T-helper 2 cell treated with Interferon-gamma antibody and Interleukin-4, amounts not matched to agents 100 ng/mL and 5 ng/mL, for 36 hours (primary cell): Measurements from ENCODE around the gene ATXN10. TPM values are rescaled to one million over a fixed set of nuclear protein-coding genes. Genes with fewer than 3 reads are reported as not detected.
"Not testable (repeated sequence)": the region's sequence is repeated elsewhere in the genome, so short reads cannot be mapped to it uniquely, and the experiment has no call there.

Experiments
- intact Hi-C: fragments of 100-400 bp; cut with micrococcal nuclease; formaldehyde crosslinking; loops from one replicate; pipeline ENCODE4 v1.15.1; 2023
- total RNA-seq: library from RNA; stranded (reverse); gene quantifications from 2 replicates; pipeline ENCODE4 v1.2.3, GENCODE V29; 2022

The ATXN10 gene, protein sequence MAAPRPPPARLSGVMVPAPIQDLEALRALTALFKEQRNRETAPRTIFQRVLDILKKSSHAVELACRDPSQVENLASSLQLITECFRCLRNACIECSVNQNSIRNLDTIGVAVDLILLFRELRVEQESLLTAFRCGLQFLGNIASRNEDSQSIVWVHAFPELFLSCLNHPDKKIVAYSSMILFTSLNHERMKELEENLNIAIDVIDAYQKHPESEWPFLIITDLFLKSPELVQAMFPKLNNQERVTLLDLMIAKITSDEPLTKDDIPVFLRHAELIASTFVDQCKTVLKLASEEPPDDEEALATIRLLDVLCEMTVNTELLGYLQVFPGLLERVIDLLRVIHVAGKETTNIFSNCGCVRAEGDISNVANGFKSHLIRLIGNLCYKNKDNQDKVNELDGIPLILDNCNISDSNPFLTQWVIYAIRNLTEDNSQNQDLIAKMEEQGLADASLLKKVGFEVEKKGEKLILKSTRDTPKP
- 104 and 106 TPM in 2 replicates for total RNA-seq

DNA sequence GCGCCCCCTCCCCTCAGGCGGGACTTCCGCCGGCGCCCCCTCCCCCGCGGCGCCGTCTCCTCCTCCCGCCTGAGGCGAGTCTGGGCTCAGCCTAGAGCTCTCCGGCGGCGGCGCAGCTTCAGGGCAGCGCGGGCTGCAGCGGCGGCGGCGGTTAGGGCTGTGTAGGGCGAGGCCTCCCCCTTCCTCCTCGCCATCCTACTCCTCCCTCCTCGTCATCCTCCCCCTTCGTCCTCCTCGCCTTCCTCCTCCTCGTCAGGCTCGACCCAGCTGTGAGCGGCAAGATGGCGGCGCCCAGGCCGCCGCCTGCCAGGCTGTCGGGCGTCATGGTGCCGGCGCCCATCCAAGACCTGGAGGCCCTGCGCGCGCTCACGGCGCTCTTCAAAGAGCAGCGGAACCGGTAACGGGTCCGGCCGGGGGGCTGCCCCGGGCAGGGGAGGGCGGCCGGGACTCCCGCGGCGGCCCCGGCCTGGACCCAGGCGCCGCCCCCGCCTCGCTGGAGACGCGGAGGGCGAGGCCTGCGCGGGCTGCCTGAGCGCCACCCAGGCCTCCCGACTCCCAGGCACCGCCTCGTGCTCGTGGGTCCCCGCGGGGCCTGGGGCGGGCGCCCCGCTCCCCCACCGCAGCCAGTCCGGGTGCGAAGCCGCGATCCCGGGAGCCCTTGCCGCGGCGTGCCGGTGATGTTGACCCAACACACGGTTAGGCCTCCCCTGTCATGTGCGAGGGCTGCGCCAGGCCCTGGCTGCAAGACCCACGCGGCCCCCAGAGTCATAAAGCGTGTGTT is at the start of gene ATXN10:
Gene ATXN10 (plus strand): TSS at position 52 of the 781 bp plus-strand sequence. CDS start 230 bp downstream, at position 282.
- intact Hi-C loops: no loop called here

DNA sequence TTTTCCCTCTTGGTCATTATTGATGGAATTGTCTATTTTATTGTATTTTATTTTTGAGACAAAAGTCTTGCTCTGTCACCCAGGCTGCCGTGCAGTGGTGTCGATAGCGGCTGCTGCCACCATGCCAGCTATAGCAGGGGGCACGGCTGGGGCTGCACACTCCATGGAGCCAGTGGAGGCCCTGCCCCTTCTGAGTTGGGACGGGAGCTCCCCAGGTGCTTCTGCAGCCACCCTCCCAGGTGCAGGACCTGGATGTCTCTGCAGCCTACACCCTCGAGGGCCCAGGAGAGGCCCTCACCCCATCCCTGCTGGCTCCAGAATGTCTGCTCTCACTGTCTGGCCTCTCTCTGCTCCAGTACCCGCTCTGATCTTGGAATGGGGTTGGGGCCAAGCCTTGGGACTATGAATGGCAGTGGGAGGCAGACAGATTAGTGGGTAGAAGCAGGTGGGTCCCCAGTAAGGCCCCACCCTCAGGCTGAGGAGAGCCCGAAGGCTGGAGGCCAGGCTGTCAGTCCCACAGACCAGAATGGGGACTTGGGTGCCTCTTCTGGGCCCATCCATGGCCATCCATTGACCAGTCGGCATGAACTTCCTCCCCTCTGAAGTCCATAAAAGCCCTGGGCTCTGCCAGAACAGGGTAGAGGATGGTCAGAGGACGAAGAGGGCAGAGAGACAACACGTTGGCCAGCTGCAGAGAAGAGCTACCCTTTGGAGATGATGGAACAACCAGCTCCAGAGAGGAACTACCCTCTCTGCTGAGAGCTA is 49.6 kb upstream of the ATXN10 start:
- intact Hi-C loops: no loop called here

DNA sequence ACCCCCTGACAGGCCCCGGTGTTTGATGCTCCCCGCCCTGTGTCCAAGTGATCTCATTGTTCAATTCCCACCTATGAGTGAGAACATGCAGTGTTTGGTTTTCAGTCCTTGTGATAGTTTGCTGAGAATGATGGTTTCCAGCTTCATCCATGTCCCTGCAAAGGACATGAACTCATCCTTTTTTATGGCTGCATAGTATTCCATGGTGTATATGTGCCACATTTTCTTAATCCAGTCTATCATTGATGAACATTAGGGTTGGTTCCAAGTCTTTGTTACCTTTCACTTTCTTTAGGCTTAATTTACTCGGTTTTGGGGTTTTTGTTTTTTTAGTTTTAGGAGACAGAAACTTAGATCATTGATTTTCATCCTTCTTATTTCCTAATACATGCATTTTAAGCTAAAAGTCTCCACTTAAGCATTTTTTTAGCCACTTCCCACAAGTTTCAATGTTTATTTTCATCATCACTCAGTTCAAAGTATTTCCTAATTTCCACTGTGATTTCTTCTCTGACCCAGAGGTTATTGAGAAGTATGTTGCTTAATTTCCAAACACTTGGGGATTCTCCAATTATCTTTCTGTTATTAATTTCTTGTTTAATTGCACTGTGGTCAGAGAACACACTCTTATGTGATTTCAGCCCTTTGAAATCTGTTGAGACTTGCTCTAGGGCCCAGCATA is 48.0 kb upstream of the ATXN10 start:
- intact Hi-C loops: not testable (repeated sequence)

DNA sequence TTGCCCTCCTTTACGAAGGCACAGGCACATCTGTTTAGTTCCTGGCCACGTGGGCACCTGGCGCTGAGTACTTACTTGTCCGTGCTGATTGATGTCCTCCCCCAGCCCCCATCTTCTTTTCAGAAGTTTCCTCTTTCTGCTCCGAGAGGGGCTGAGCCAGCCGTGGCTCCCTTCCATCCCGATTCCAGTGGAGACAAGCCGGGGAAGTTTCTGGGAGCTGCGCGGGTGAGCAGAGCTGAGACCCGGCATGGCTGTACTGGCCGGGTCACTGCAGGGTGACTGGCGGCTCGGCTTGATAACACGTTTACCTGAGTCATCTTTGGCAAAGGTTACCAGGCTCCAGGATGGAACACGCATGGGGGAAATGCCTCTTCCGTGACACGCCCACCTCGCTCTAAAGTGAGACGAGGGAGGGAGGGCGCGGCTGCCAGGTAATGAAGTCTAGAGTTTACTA is 45.4 kb upstream of the ATXN10 start:
- intact Hi-C loops: no loop called here

DNA sequence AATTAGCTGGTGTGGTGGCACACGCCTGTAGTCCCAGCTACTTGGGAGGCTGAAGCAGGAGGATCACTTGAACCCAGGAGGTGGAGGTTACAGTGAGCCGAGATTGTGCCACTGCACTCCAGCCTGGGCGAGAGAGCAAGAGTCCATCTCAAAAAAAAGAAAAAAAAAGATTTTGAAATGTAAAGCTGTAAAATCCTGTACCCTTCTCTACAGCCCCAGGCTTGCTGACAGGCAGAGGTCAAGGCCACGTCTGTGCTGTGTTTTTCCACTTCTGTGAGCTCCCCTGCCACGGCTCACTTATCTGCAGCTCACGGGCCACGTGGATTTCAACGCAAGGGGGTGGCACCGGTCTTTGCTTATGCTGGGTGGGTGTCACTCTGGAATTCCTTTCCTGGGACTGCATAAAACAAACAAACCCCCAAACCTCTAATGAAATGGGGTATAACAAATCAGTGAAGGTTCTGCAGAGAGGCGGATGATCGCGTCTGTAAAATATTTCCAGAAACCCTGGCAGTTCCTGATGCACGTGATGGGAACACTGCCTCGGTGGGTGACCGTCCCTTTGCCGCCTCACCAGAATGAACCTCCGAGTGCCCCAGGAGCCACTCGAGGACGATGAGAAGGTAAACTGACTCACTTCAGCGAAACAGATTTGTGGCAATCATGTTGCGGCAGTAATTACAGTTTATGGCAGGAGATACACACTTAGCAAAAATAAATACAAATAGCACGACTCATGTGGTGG is 44.0 kb upstream of the ATXN10 start:
- intact Hi-C loops: no loop called here

DNA sequence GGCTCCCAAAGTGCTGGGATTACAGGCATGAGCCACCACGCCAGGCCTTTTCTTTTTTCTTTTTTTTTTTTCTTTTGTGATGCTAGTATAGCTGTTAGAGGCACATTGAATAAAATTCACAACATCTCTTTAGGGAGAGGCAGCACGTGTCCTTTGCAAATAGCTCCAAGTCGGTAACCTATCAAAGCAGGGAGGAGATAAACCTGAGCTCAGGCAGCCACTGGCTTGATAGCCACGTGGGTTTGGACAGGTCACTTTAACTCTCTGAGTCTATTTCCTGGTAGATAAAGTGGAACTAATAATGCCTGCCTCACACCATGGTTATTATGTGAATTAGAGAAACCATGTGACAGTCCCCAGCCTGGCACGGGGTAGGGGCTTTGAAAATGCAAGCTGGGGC is 43.1 kb upstream of the ATXN10 start:
- intact Hi-C loops: no loop called here

DNA sequence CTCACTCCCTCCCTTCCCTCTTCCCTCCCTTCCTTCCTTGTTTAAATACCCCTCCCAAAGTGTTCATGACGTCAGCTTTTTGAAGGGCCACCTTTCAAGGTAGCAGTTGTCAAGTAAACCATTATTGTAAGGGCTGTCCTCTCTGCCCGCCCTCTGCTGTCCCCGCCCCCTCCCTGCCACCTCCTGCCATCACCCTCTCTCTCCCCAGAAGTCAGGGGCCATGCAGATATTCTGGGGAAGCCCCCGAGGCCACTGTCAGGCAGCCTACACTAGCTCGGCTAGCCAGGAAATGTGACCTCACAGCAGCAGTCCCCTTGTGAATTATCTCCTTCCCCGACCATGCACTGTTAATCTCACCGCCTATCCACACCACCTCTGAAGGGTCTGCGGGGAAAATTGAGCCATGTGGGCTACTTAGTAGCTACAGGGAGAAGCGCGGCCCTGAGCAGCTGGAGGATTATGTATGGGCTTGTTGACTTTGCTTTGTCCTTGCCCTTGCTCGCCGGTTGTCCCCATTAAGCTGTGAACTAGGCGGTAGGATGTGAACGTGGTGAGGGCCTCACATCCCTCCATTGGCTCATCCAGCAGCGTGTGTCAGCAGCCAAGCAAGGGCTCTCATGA is 42.1 kb upstream of the ATXN10 start:
- intact Hi-C loops: no loop called here

DNA sequence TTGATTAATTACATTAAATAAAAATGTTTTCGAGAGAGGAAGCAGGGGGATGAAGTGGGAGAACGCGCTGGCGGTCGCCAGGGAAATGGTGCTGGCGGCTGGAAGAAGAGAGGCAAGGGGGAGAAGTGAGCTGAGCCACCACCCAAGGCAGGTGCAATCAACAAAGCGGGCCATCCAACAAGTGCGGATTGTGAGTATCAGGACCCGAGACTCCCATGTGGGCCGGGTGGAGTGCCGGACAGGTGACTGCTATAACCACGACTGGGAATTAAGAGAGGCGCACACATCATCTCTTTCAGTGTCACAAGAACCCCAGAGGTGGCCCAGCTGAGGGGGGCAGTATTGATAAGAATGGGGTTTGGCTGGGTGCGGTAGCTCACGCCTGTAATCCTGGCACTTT is 41.2 kb upstream of the ATXN10 start:
- intact Hi-C loops: no loop called here

DNA sequence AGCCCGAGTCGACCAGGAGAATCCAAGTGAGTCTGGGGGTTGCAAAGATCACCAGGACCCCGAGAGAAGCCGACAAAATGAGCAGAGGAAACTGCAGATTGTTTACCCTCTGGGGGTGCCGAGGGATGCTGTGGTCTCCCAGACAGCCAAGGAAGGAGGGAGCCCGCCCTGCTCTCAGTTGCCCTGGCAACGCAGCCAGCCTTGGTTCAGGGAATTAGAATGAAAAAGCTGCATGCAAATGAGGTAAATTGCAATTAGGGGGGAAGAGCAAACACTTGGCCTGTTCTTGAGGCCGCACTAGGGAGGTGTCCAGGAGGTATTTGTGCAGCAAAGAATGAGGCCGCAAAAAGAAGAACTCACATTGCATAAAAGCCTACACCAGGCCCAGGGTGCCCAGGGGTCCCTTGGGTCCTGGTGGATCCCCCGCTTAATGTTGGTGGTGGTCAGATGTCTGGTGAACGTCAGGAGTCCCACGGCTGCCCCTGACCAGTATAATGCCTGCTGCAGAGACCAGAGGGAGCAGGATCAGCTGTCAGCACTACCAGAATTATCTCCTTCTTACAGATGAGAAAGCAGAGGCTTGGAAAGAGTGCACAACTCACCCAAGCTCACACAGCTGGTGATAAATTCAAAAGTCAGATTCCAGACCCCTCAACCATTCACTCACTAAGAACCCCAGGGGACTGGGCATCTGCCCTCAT is 40.3 kb upstream of the ATXN10 start:
- intact Hi-C loops: no loop called here

DNA sequence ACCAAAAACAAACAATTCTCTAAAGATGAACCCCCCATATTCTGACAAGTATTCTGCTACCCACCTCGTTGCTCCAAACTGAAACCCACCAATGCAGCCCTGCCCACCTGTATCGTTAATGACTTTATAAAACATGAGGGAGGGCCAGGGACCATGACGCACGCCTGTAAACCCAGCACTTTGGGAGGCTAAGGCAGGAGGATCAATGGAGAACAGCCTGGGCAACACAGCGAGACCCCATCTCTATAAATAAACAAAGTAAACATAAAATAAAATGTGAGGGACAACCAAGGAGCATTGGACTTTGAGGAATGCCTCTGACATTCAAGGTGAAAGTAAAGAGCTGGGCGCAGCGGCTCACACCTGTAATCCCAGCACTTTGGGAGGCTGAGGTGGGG is 39.8 kb upstream of the ATXN10 start:
- intact Hi-C loops: no loop called here

DNA sequence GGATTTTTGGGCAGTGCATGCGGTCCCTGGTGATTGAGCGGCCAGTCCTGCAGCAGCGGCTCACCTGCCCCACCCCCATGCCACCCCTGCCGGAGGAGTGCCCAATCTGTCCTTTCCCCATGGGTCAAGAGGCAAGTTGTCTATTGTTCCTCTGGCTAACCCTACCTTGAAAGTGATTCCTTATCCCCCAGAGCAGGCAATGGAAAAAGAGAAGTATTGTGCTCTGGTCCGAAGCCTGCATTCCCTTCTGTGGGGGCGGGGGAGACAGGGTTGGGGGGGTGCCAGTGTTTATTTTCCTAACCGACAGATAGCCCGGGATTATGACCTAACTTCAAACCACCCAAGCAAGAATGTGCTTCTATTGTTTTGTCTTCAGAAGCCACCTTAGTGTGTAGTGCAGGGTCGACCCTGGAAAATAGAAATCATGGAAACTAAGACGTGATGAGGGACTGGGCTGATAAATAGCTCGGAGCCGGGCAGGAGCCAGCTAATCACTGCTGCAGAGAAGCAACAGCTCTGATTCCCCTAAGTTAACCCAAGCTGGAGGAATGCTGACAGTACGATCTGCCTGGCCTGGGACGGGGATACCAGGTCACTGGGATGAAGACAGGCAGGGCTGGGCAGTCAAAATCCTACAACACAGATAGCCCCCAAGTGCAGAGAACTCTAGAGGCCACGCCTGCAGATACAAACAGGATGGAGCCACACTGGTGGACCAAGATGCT is 38.7 kb upstream of the ATXN10 start:
- intact Hi-C loops: no loop called here

DNA sequence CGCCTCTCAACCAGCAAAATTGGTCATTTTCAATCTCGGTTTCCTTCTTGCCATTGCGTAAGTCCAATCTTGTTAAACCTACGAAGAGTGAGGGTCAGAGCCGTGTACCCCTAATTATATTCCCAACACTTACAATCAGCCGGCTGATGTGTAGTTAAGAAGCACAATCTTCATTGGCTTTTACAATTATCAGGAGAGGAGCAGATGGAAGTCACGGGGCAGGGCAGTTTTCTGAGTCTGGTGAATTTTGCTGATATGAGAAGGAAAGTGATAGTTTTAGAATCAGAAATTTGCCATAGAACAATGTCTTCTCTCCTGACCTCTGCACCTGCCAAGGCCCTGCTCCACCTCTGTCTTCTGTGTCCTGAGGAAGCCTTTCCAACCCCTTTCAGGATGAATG is 35.0 kb upstream of the ATXN10 start:
- intact Hi-C loops: no loop called here

DNA sequence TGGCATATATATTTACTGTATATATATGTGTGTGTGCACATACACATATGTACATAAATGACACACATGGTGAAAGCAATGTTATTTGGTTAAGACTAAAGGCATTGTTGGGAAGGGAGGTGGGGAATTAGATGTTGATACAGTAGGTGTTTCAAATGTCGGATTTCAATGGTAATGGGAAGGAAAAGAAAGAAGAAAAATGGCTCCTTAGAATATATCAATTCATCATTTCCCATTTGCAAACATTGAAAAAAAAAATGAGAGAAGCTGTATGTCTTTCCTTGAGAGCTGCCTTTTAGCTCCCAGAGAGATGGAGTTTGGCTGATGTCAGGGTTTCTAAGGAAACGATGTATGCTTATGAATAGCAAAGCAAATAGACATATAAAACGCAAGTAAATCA is 33.4 kb upstream of the ATXN10 start:
- intact Hi-C loops: no loop called here

DNA sequence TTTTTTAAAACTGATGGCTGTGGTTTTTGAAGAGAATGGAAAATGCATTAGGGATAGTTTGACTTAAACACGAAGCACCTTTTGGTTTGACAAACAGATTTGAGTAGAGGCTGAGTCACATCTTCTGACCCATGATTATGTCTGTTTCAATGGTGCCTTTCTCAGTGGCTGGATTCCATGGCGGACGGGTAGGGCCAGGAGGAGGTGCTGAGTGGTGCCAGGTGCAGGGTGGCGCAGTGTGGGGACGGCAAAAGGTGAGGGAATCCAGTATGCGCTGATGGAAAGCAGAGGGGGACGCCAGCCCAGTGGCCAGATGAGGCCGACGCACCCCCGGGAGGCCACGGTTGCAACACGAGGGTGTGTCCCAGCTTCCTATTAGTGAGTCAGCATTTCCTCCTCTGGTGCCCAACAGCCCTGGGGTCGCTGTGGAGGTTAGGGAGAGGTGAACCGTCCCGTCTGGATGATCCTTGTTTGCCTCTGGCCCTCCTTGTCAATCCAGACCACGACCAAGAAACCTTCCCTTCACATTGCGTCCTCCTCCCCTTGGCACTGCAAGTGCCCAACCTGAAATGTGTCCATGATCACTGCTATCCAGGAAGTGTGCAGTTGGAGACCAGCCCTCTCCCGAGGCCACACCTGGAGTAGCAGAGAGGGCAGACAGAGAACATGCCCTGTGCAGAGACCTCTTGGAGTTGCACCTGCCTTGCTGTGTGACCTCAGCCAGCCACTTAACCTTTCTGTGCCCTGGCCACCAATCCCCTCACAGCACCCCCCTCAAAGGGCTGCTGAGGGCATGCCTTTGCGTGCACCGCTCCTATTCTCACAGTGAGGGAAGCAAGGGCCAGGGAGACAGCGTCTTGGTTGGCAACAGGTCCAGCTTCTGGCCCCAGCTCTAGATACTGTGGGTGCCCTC is 32.5 kb upstream of the ATXN10 start:
- intact Hi-C loops: no loop called here

DNA sequence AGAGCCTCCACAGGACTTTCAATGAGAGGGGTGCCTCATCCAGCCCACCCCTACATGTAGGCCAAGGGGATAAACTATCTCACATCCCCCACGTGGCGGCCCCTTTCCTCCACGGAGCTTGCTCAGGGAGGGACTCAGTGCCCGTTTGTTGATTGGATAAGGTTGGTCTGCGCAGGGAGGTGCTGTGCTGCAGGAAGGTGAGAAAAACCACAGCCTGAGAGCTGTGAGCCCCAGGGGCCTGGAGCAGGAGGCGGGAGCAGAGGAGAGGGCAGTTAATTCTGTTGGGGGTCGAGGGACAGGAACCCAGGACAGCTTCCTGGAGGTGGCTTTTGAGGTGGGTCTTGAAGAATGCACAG is 31.9 kb upstream of the ATXN10 start:
- intact Hi-C loops: loop anchor here (10.0 kb wide), 1 partner anchor 225 kb away; no protein-coding TSS in a partner anchor

DNA sequence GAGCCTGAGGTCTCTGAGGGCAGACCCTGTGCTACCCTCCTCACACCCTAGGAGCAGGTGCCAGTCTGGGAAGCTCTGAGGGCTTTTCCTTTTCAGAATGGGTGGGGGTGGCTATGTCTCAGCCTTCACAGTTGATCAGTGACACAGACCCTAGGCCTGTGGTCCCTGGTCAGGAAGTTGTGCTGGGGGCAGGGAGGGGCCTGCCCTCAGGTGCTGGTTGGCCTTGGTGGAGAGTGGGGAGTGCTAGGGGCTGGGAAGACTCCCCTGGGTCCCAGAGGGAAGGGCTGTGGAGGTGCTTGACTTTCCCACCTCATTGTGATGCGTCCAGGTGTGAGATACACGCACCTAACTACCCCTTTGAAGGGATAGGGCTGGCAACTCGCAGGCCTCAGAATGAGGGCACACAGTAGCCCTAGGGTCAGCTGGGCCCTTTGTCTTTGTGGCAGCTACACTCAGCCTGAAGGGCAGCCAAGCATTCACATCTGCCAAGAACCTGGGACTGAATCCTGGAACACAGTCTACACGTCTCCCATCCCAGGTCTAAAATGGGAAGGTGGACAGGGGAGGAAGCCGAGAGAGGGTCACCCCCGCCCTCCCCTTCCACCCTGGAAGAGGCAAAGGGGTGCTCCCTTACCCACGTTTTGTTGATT is 31.2 kb upstream of the ATXN10 start:
- intact Hi-C loops: loop anchor here (10.0 kb wide), 1 partner anchor 224 kb away; no protein-coding TSS in a partner anchor
